ENCODE data around the gene OTUD5. TPM values are rescaled to one million over a fixed set of nuclear protein-coding genes. Genes with fewer than 3 reads are reported as not detected.
A peak's percentile ranks its signal among the peaks of the same experiment; 100 is the strongest.

Gene OTUD5
- total RNA-seq, 1 experiment from 2014 or later = 67.8 TPM

GRCh38 chrX:48893556-48894348 is 63.7 kb downstream of the OTUD5 start:
- Mint-ChIP-seq H3K4me1 (ENCODE audit: low read depth, unreplicated experiment) (peaks cover 14% of the 10 kb centered on the region), H3K4me3 (ENCODE audit: low read depth, unreplicated experiment) (no peak overlapping the region), H3K27ac (ENCODE audit: unreplicated experiment) (no peak overlapping the region), H3K27me3 (ENCODE audit: unreplicated experiment) (no peaks in the 10 kb centered on the region), H3K9me3 (ENCODE audit: low read depth, unreplicated experiment) (no peaks in the 10 kb centered on the region), H3K36me3 (ENCODE audit: insufficient read depth, unreplicated experiment) (peaks cover 66% of the 10 kb centered on the region)
- DNase-seq = no peak
- CTCF ChIA-PET = no interaction called here
- no peak for TF ChIP-seq CTCF (IDR thresholded peaks at IDR 0.05; ENCODE audit: unreplicated experiment)
- intact Hi-C loops (cut with micrococcal nuclease; ENCODE audit: unreplicated experiment) = loop anchor here (10.0 kb wide), 1 partner anchor 59 kb away; the partner anchor contains the start of gene PCSK1N
- BruUV-seq (replicated peaks) = no TSS peak

- H3K27ac Mint-ChIP-seq (ENCODE audit: unreplicated experiment) = no peak overlapping the region
- intact Hi-C loops (cut with micrococcal nuclease; ENCODE audit: unreplicated experiment) = loop anchor here (10.0 kb wide), 1 partner anchor 58 kb away; the partner anchor contains the start of gene PCSK1N
- H3K27me3 Mint-ChIP-seq (ENCODE audit: unreplicated experiment) = no peaks in the 10 kb centered on the region
- DNase-seq = no peak
- CTCF ChIA-PET = no interaction called here
- H3K36me3 Mint-ChIP-seq (ENCODE audit: insufficient read depth, unreplicated experiment) = peaks cover 57% of the 10 kb centered on the region
- no peak for TF ChIP-seq CTCF (IDR thresholded peaks at IDR 0.05; ENCODE audit: unreplicated experiment)
- no peaks in the 10 kb centered on the region for H3K9me3 Mint-ChIP-seq (ENCODE audit: low read depth, unreplicated experiment)
- no TSS peak for BruUV-seq (replicated peaks)
- peaks cover 14% of the 10 kb centered on the region for H3K4me1 Mint-ChIP-seq (ENCODE audit: low read depth, unreplicated experiment)
- H3K4me3 Mint-ChIP-seq (ENCODE audit: low read depth, unreplicated experiment) = no peak overlapping the region
Observed at GRCh38 chrX:48892896-48893295, 64.5 kb downstream of the OTUD5 start.

DNA sequence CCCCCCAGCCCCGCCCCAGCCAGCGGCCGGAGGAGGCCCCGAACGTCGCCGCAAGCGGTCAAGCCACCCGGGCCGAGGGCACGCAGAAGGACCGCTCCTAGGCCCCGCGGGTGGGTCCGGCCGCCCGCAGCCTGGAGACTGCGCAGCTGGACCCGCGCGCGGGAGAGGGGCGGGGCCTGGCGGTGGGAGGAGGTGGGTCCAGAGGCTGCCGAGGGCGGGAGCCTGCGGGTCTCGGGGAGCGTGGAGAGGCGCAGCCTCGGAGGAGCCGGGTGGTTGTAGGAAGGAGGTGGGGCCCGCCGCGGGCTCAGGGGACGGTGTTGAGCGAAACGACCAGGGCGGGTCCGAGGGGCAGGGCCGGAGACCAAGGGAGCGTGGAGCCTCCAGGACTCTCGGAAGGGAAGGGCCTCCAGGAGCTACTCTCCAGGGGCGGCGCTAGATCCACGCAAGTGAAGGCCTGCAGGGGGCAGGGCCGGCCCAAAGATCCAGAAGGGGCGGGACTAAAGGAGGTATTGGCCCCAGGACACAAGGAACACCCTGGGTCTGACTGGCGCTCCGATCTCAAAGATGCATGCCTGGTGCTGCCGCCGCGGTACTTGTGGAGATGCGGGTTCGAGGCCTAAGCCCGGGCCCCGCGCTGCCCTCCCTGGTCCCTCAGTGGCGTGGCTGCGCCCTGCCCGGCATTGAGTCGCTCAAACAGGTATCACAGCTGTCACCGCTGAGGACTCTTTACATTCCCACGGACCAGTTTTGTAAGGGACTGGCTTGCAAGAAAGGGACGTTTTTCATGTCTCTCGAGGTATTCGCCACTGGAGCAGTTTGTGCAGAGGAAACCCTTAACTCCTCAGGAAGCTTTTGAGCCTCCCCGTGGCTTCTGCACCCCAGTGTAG is 65.8 kb downstream of the OTUD5 start:
- no peak overlapping the region for H3K27ac Mint-ChIP-seq (ENCODE audit: unreplicated experiment)
- CTCF ChIA-PET = interaction anchor here (0.7 to 1.5 kb wide), 5 partner anchors 9 to 68 kb away, joined by 3 to 4 read pairs (median 3); no protein-coding TSS in a partner anchor
- H3K36me3 Mint-ChIP-seq (ENCODE audit: insufficient read depth, unreplicated experiment) = peaks cover 44% of the 10 kb centered on the region
- H3K27me3 Mint-ChIP-seq (ENCODE audit: unreplicated experiment) = no peaks in the 10 kb centered on the region
- H3K4me1 Mint-ChIP-seq (ENCODE audit: low read depth, unreplicated experiment) = peaks cover 14% of the 10 kb centered on the region
- no peak for TF ChIP-seq CTCF (IDR thresholded peaks at IDR 0.05; ENCODE audit: unreplicated experiment)
- H3K9me3 Mint-ChIP-seq (ENCODE audit: low read depth, unreplicated experiment) = no peaks in the 10 kb centered on the region
- intact Hi-C loops (cut with micrococcal nuclease; ENCODE audit: unreplicated experiment) = loop anchor here (10.0 kb wide), 1 partner anchor 57 kb away; the partner anchor contains the start of gene PCSK1N
- peak overlapping the region; percentile 74 for H3K4me3 Mint-ChIP-seq (ENCODE audit: low read depth, unreplicated experiment)
- BruUV-seq (replicated peaks) = no TSS peak
- DNase-seq = peak; percentile 87

- no peaks in the 10 kb centered on the region for H3K9me3 Mint-ChIP-seq (ENCODE audit: low read depth, unreplicated experiment)
- BruUV-seq (replicated peaks) = no TSS peak
- CTCF ChIA-PET = interaction anchor here (0.7 to 1.5 kb wide), 5 partner anchors 9 to 67 kb away, joined by 3 to 4 read pairs (median 3); no protein-coding TSS in a partner anchor
- no peaks in the 10 kb centered on the region for H3K27me3 Mint-ChIP-seq (ENCODE audit: unreplicated experiment)
- intact Hi-C loops (cut with micrococcal nuclease; ENCODE audit: unreplicated experiment) = loop anchor here (10.0 kb wide), 1 partner anchor 56 kb away; the partner anchor contains the start of gene PCSK1N
- H3K27ac Mint-ChIP-seq (ENCODE audit: unreplicated experiment) = peak overlapping the region; percentile 69
- no peak for DNase-seq
- H3K36me3 Mint-ChIP-seq (ENCODE audit: insufficient read depth, unreplicated experiment) = peaks cover 43% of the 10 kb centered on the region
- peaks cover 14% of the 10 kb centered on the region for H3K4me1 Mint-ChIP-seq (ENCODE audit: low read depth, unreplicated experiment)
- H3K4me3 Mint-ChIP-seq (ENCODE audit: low read depth, unreplicated experiment) = peak overlapping the region; percentile 74
- TF ChIP-seq CTCF (IDR thresholded peaks at IDR 0.05; ENCODE audit: unreplicated experiment) = no peak
Observed at GRCh38 chrX:48890934-48891401, 66.4 kb downstream of the OTUD5 start.
